Erythroblast (primary cell): ENCODE data around the gene ETS2.
"Not testable (repeated sequence)": the region's sequence is repeated elsewhere in the genome, so short reads cannot be mapped to it uniquely, and the experiment has no call there.

Source experiments
- DNase-seq, 2 experiments: peaks; one replicate each; lab custom pipeline; 2025; lab: John Stamatoyannopoulos, UW
- GATA1 ChIP-seq: IDR thresholded peaks from 2 replicates; pipeline ENCODE4 v1.6.1; 2011; ENCODE audit warnings: low read depth, mild to moderate bottlenecking, control low read depth, low read length, moderate library complexity
- POLR2A ChIP-seq: IDR thresholded peaks from 2 replicates; pipeline ENCODE4 v1.6.1; 2011; ENCODE audit warnings: mild to moderate bottlenecking, low read length

ETS2 gene

GRCh38 chr21:38837806-38838461 lies 32.2 kb downstream of the ETS2 start:
- TF ChIP-seq GATA1, result no peak
- TF ChIP-seq POLR2A, result no peak
- no peak for DNase-seq

- no peak for DNase-seq
- TF ChIP-seq GATA1, result no peak
- no peak for TF ChIP-seq POLR2A
Measured at GRCh38 chr21:38838598-38839327, 33.0 kb downstream of the ETS2 start.

GRCh38 chr21:38839328-38840286 lies 33.9 kb downstream of the ETS2 start:
- no peak for TF ChIP-seq POLR2A
- no peak for TF ChIP-seq GATA1
- peak in 1 of 2 experiments; percentile 5 for DNase-seq

GRCh38 chr21:38840456-38841300 lies 34.9 kb downstream of the ETS2 start:
- DNase-seq, result no peak
- no peak for TF ChIP-seq POLR2A
- no peak for TF ChIP-seq GATA1

- no peak for DNase-seq
- no peak for TF ChIP-seq POLR2A
- TF ChIP-seq GATA1, result no peak
Measured at GRCh38 chr21:38841472-38841871, 35.7 kb downstream of the ETS2 start.

GRCh38 chr21:38842079-38842478 lies 36.4 kb downstream of the ETS2 start:
- no peak for DNase-seq
- TF ChIP-seq GATA1, result no peak
- no peak for TF ChIP-seq POLR2A

- no peak for DNase-seq
- no peak for TF ChIP-seq POLR2A
- no peak for TF ChIP-seq GATA1
Measured at GRCh38 chr21:38843379-38843778, 37.6 kb downstream of the ETS2 start.

GRCh38 chr21:38843806-38844503 lies 38.2 kb downstream of the ETS2 start:
- TF ChIP-seq GATA1, result no peak
- no peak for DNase-seq

- not testable (repeated sequence) for DNase-seq
Measured at GRCh38 chr21:38845374-38845773, 39.6 kb downstream of the ETS2 start.

- TF ChIP-seq GATA1 (no peak), POLR2A (no peak)
- no peak for DNase-seq
Measured at GRCh38 chr21:38847556-38847955, 41.8 kb downstream of the ETS2 start.

GRCh38 chr21:38848187-38848609 lies 42.5 kb downstream of the ETS2 start:
- TF ChIP-seq GATA1 (no peak), POLR2A (no peak)
- DNase-seq, result no peak

GRCh38 chr21:38849776-38850175 lies 44.0 kb downstream of the ETS2 start:
- TF ChIP-seq GATA1 (no peak), POLR2A (no peak)
- no peak for DNase-seq
